HL-60 (cell line): ENCODE measurements around the gene KLK12.

Experiments
- CTCF ChIP-seq: IDR thresholded peaks from one replicate; pipeline ENCODE4 v1.5.1; 2011; ENCODE audit warnings: low read length, control low read depth, inconsistent platforms; ENCODE audit not compliant: insufficient read depth
- GABPA ChIP-seq: IDR thresholded peaks from 2 replicates; pipeline ENCODE4 v1.6.1; 2012; ENCODE audit warnings: low read depth
- POLR2AphosphoS5 ChIP-seq: IDR thresholded peaks from 2 replicates; pipeline ENCODE4 v1.6.1; 2012; ENCODE audit warnings: low read depth
- REST ChIP-seq: IDR thresholded peaks from 2 replicates; pipeline ENCODE4 v1.6.1; 2012; ENCODE audit warnings: low read depth; ENCODE audit not compliant: insufficient replicate concordance

DNA sequence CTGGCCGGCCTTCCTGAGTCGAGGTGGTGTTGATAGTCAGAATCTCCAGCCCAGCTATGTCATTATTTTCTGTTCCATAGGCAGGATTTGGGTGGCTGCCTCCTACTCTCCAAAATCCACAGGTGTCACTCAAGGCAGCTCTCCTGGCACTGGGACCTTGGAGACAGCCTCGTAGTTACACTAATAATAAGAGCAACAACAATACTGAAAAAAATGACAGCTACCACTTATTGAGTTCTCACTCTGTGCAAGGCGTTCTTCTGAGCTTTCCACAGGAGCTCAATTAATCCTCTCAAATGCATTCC lies 12.2 kb upstream of the KLK12 start:
- TF ChIP-seq CTCF (no peak), POLR2AphosphoS5 (no peak), REST (no peak), GABPA (no peak)
